NT2/D1 (cell line): ENCODE measurements around the gene KAZN.

ENCODE experiments used
- DNase-seq: peaks from one replicate; pipeline ENCODE4 v3.0.0-alpha.2; 2011; ENCODE audit warnings: low read depth, low spot score
- H3K27me3 ChIP-seq: 2 replicates; pipeline ENCODE4 v1.6.0; 2011; ENCODE audit warnings: mild to moderate bottlenecking; ENCODE audit not compliant: insufficient read length, insufficient read depth
- H3K36me3 ChIP-seq: 2 replicates; pipeline ENCODE4 v1.6.1; 2011; ENCODE audit warnings: mild to moderate bottlenecking, low read length, mixed read lengths; ENCODE audit not compliant: insufficient read depth, insufficient read length
- H3K4me1 ChIP-seq: 2 replicates; pipeline ENCODE4 v1.5.1; 2011; ENCODE audit not compliant: insufficient read depth, insufficient read length
- H3K4me3 ChIP-seq: 2 replicates; pipeline ENCODE4 v1.5.1; 2011; ENCODE audit warnings: low read depth; ENCODE audit not compliant: insufficient read length
- H3K9ac ChIP-seq: 2 replicates; pipeline ENCODE4 v1.6.0; 2011; ENCODE audit warnings: low read depth; ENCODE audit not compliant: insufficient read length
- H3K9me3 ChIP-seq: 2 replicates; pipeline ENCODE4 v1.5.1; 2011; ENCODE audit warnings: mild to moderate bottlenecking, low read length; ENCODE audit not compliant: insufficient read depth
- SUZ12 ChIP-seq: IDR thresholded peaks from 2 replicates; pipeline ENCODE4 v1.6.1; 2011; ENCODE audit not compliant: insufficient read length, insufficient read depth; ENCODE audit errors: extremely low read depth
- YY1 ChIP-seq: IDR thresholded peaks from 2 replicates; pipeline ENCODE4 v1.6.1; 2011; ENCODE audit not compliant: insufficient read length, insufficient read depth
- ZNF274 ChIP-seq: IDR thresholded peaks from 2 replicates; pipeline ENCODE4 v1.6.1; 2011; ENCODE audit warnings: mild to moderate bottlenecking, low read depth, low read length

KAZN gene

GRCh38 chr1:14769486-14770274 is 171.2 kb downstream of the KAZN start:
- Histone ChIP-seq H3K9me3 (peaks cover 6% of the 10 kb centered on the region; the same call in 1 of the 2 replicates), H3K27me3 (no peaks in the 10 kb centered on the region), H3K4me3 (no peak overlapping the region), H3K4me1 (peaks cover 4% of the 10 kb centered on the region), H3K9ac (no peak overlapping the region), H3K36me3 (no peaks in the 10 kb centered on the region)
- no peak for DNase-seq
- TF ChIP-seq YY1 = no peak
- no peak for TF ChIP-seq SUZ12
- TF ChIP-seq ZNF274 = no peak

GRCh38 chr1:14773396-14774025 is 175.0 kb downstream of the KAZN start:
- no peak for DNase-seq
- Histone ChIP-seq H3K36me3 (no peaks in the 10 kb centered on the region), H3K27me3 (no peaks in the 10 kb centered on the region), H3K4me1 (no peaks in the 10 kb centered on the region), H3K4me3 (no peak overlapping the region), H3K9ac (no peak overlapping the region), H3K9me3 (no peaks in the 10 kb centered on the region)
- TF ChIP-seq SUZ12 (no peak), ZNF274 (no peak), YY1 (no peak)

- Histone ChIP-seq H3K9me3 (no peaks in the 10 kb centered on the region), H3K9ac (no peak overlapping the region)
Observed at GRCh38 chr1:14774225-14774624, 175.7 kb downstream of the KAZN start.

GRCh38 chr1:14774988-14775387 is 176.5 kb downstream of the KAZN start:
- H3K9me3 ChIP-seq = no peaks in the 10 kb centered on the region
- no peaks in the 10 kb centered on the region for H3K27me3 ChIP-seq
- no peak for TF ChIP-seq SUZ12
- no peak for TF ChIP-seq YY1
- TF ChIP-seq ZNF274 = no peak
- H3K4me3 ChIP-seq = no peak overlapping the region
- H3K9ac ChIP-seq = no peak overlapping the region
- DNase-seq = no peak
- H3K4me1 ChIP-seq = no peaks in the 10 kb centered on the region
- no peaks in the 10 kb centered on the region for H3K36me3 ChIP-seq

More at GRCh38 chr1:14774225-14774624, 175.7 kb downstream of the KAZN start:
- no peaks in the 10 kb centered on the region for H3K4me1 ChIP-seq
- TF ChIP-seq YY1 (no peak), ZNF274 (no peak), SUZ12 (no peak)
- H3K36me3 ChIP-seq = no peaks in the 10 kb centered on the region
- DNase-seq = no peak
- H3K27me3 ChIP-seq = no peaks in the 10 kb centered on the region
- no peak overlapping the region for H3K4me3 ChIP-seq

- H3K4me1 ChIP-seq = no peaks in the 10 kb centered on the region
- H3K9ac ChIP-seq = no peak overlapping the region
- H3K9me3 ChIP-seq = no peaks in the 10 kb centered on the region
- no peak for DNase-seq
- TF ChIP-seq YY1 = no peak
- no peak for TF ChIP-seq SUZ12
- no peak for TF ChIP-seq ZNF274
- H3K4me3 ChIP-seq = no peak overlapping the region
- no peaks in the 10 kb centered on the region for H3K27me3 ChIP-seq
- H3K36me3 ChIP-seq = no peaks in the 10 kb centered on the region
Observed at GRCh38 chr1:14775434-14775833, 176.9 kb downstream of the KAZN start.

- DNase-seq = no peak
- H3K36me3 ChIP-seq = no peaks in the 10 kb centered on the region
- H3K4me1 ChIP-seq = no peaks in the 10 kb centered on the region
- TF ChIP-seq SUZ12 = no peak
- H3K27me3 ChIP-seq = no peaks in the 10 kb centered on the region
- H3K9me3 ChIP-seq = no peaks in the 10 kb centered on the region
- no peak overlapping the region for H3K4me3 ChIP-seq
- H3K9ac ChIP-seq = no peak overlapping the region
Observed at GRCh38 chr1:14777516-14778506, 179.3 kb downstream of the KAZN start.

GRCh38 chr1:14778541-14778897 is 180.0 kb downstream of the KAZN start:
- peaks cover 3% of the 10 kb centered on the region for H3K4me1 ChIP-seq
- H3K4me3 ChIP-seq = no peak overlapping the region
- no peaks in the 10 kb centered on the region for H3K9me3 ChIP-seq
- TF ChIP-seq SUZ12 (no peak), YY1 (no peak), ZNF274 (no peak)
- DNase-seq = no peak
- no peak overlapping the region for H3K9ac ChIP-seq
- no peaks in the 10 kb centered on the region for H3K36me3 ChIP-seq
- no peaks in the 10 kb centered on the region for H3K27me3 ChIP-seq
